GM21423 (cell line): ENCODE measurements around the gene SF1.

Experiments used
- ATAC-seq: cut with Tn5 transposase; IDR thresholded peaks from one replicate; pipeline ENCODE4 v1.9.1; 2021; ENCODE audit warnings: mild to moderate bottlenecking, moderate library complexity; ENCODE audit not compliant: unreplicated experiment

The SF1 gene

DNA sequence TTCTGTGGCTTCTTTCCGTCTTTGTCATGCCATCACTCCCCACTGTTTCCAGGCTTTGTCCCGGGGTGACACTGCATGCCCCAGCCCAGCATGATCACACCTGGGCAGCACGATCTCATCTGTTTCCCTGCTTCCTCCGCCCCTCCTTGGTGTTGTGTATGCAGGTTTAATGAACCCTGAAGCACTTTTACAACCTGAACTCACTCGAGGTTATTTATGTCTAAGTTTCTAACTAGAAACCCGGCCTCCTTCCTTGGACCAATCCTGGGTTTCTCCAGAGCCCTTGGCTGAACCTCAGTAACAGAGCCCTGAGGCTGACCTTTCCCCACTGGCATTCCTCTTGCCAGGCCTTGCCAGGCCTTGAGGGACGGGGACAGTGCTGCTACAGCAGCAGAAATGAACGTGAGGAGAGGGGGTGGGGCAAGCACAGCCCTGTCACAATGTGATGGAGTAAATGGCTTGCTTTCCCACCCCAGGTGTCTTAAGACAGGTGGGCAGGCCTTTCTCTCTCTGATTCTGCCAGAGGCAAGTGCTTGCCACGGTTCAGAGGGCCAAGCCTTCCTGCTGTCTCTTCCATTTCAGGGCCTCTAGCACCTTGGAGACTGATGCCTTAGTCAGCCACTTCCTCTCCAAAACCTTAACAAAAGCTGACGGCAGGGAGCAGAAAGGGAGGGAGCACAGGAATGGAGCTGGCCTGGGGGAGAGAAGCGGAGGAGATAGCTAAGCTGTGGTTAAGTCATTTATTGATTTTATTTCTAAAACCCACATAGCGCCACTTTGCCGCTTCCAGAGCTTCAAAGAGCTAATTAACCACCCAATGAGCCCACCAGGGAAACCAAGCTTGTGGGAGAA lies 15.4 kb downstream of the SF1 start:
- ATAC-seq = no peak

DNA sequence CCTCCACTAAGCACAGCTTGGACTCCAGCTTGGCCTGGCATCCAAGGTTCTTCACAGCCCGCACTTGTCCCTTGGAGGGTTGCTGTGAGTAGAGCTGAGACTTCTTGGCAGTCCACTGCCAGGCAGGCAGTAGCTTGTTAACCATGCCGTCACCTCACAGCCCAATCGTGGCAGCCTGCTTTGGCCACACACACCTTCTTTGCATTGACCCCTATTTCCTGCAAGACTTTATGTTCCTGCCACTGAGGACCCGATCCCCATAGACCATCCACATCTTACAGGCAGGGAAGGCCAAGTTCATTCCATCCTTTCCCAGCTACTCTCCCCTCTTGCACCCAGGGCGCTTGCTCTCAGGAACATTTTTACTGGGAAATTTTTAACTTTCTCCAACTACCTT lies 16.1 kb downstream of the SF1 start:
- no peak for ATAC-seq

DNA sequence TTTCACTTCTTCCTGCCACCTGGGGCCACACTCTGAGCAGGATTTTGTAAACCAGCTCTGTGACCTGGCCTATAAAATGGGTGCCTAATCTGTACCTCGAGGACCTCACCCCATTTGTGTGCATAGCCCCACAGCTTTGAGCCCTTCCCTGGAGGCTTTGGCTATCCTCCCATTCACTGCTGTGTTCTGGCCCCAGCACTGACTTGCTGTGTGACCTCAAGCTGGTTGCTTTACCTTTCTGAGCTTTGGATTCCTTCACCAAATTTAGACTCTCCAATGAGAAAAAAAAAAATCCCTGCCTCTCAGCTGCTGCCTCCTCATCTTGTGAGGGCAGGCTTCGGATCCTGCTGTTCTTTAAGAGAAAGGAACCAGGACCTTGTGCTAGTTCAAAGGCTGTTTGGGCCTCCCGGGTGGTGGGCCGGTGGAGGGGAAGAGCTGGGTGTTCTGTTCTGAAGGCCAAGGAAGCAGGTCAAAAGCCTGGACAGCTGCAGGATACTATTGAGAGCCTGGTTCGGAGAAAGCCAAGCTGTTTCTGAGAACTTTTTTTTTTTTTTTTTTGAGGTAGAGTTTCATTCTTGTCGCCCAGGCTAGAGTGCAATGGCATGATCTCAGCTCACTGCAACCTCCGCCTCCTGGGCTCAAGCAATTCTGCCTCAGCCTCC lies 17.5 kb downstream of the SF1 start:
- no peak for ATAC-seq

GRCh38 chr11:64759722-64760719 lies 18.3 kb downstream of the SF1 start, which contains the start of gene PYGM:
PYGM (minus strand) TSS chr11:64759974; CDS start chr11:64759898, 76 bp downstream.
- ATAC-seq = no peak

GRCh38 chr11:64759131-64759721 lies 19.1 kb downstream of the SF1 start:
- ATAC-seq = no peak

DNA sequence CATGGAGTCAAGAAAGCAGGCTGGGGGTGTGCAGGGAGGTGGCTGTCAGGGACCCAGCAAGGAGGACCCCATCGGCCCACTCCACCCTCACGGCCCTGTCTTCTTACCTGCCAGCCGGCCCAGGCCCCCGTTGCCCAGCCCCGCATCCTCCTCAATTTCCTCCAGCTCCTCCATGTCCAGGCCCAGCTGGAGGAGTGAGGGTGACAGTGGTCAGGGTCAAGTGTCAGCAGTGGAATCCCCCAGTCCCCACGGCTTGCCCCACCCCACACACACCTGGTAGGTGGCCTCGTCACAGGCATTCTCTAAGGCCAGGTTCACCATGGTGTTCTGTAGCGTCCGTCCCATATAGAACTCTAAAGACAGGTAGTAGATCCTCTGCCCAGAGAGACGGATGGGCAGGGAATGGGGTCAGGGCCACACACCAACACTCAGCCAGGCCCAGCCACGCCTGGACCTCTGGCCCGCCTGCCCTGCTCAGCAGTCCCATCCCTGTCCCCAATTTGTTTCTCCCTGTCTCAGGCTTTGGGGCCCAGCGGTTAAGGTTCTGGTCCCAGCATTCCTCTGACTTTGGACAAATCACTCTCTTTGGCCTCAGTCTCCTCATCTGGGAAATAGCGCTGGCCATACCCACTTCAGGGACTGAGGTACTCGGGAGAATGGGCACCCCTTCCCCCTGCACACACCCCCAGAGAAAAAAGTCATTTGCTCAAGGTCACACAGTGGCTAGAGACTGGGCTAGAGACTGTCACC lies 19.8 kb downstream of the SF1 start:
- ATAC-seq = no peak

- ATAC-seq = no peak
Observed at GRCh38 chr11:64757549-64758329, 20.6 kb downstream of the SF1 start.

GRCh38 chr11:64755681-64756361 lies 22.5 kb downstream of the SF1 start:
- no peak for ATAC-seq

DNA sequence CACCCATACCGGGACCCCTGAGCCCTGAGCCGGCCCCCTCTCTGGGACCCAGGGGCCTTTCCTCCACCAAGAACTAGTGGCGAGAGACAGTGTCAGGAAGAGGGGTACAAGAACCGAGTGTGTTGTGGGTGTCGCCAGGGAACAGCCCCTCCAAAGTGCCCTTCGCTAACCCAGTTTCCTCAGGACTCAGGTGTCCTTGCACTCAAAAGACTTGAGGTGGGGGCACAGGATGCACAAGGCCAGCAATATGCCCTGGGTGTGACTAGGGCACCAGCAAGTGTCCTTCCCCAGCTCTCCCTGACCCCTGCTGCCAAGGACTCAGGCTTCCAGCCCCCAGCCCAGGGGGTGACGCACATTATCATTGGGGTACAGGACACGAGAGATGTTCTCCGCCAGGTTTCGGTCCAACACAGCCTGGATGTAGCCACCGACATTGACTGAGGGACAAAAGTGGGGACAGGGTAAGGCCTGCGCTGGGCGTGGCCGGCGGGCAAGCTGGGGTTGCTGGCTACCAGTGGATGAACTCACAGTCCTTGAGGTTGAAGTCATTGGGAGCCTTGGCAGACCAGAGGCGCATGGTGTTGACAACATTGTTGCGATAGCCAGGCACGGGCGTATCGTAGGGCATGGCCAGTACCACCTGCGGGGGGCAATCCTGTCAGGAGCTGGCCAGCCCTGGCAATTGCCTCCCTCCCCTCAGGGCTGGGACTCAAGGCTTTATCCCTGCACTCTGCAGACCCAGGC lies 23.3 kb downstream of the SF1 start:
- ATAC-seq = no peak

DNA sequence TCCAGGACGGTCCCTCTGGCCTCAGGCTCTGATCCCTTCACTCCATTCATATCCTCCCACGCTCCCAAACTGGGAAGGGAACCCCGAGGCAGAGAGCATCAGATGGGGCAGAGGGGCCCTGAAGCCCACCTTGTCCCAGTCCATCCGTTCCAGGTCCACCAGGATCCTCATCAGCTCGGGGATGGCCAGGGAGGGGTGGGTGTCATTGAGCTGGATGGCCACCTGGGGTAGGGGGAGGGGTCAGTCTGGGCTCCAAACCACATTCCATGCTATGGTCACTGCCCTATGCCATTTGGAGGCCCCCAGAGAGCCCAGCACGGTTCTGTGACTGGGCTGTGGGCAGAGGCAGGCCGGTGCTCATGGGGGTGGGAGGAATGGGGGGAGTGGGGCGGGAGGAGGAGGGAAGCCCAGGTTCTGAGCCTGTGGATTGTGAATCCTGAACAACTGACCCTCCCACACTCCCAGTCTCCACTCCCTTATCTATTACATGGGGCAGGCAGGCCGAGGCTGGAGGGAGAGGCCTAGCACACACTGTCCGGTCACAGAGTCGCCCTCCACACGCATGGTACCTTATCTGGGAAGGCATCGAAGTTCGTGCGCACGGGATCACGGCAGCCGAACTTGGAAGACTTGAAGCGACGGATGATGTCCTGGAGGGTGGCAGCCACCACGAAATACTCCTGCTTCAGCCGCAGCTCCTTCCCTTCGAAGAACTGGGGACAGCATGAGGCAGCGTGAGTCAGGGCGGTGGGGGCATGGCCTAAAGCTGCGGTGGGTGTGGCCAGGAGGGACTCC lies 24.0 kb downstream of the SF1 start:
- no peak for ATAC-seq

- no peak for ATAC-seq
Observed at GRCh38 chr11:64753380-64754123, 24.8 kb downstream of the SF1 start.

DNA sequence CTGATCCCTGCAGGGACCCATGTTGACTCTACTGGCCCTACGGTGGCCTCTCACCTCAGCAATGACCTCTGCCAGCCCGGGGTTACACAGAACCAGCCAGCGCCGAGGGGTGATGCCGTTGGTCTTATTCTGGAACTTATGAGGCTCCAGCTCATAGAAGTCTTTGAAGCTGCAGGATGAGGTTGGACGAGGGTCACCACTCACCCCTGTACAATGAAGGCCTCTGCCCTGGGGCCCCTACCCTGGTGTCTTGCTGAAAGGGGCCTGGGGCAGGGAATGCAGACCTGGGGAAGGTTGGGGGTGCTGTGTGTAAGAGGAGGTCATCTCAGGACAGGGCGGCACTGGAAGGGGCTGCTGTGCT lies 25.3 kb downstream of the SF1 start:
- ATAC-seq = no peak

GRCh38 chr11:64752175-64752970 lies 26.0 kb downstream of the SF1 start:
- no peak for ATAC-seq

GRCh38 chr11:64751580-64751979 lies 26.8 kb downstream of the SF1 start:
- no peak for ATAC-seq

DNA sequence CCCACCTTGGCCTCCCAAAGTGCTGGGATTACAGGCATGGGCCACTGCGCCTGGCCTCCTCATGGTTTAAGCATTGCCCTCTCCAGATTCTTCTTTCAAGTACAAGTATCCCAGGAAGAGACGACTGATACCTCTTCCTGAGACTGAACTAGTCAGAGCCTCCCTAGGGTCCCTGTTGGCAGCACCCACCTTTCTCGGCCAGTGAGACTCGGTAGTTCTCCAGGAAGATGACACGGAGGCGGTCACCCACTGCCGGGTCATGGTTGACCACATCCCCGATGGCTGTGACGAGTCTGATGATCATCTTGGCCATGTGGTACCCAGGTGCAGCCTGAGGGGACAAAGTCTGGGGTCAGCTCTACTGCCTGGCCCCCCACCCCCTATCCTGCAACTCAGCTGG lies 27.2 kb downstream of the SF1 start:
- no peak for ATAC-seq
